ENCODE data around the gene GNB1L.

- TF ChIP-seq YY1 (IDR thresholded peaks at IDR 0.05; ENCODE audit: insufficient read depth, insufficient read length), result no peak
- no peak for TF ChIP-seq SUZ12 (IDR thresholded peaks at IDR 0.05; ENCODE audit: extremely low read depth, insufficient read depth, insufficient read length)
- TF ChIP-seq ZNF274 (IDR thresholded peaks at IDR 0.05; ENCODE audit: low read depth, low read length), result no peak
Observed at GRCh38 chr22:19763458-19764298, 91.0 kb downstream of the GNB1L start.

Measured in NT2/D1 (cell line).